GM21723 (cell line): Measurements from ENCODE around the gene CDC34.
A peak's percentile ranks its signal among the peaks of the same experiment; 100 is the strongest.

Experiments
- ATAC-seq: cut with Tn5 transposase; IDR thresholded peaks from one replicate; pipeline ENCODE4 v1.9.1; 2021; ENCODE audit warnings: mild to moderate bottlenecking, moderate library complexity; ENCODE audit not compliant: unreplicated experiment

CDC34 gene

GRCh38 chr19:531753-532560 lies at the start of gene CDC34:
CDC34 (plus strand) TSS chr19:531760; CDS start chr19:531932, 172 bp downstream.
- peak; percentile 11 for ATAC-seq

GRCh38 chr19:482186-483041 lies 49.1 kb upstream of the CDC34 start:
- no peak for ATAC-seq

- no peak for ATAC-seq
Observed at GRCh38 chr19:483332-484072, 48.1 kb upstream of the CDC34 start.

GRCh38 chr19:484494-484893 lies 47.1 kb upstream of the CDC34 start:
- ATAC-seq, result no peak

GRCh38 chr19:485077-485476 lies 46.5 kb upstream of the CDC34 start:
- no peak for ATAC-seq

GRCh38 chr19:485583-486236 lies 45.9 kb upstream of the CDC34 start:
- ATAC-seq, result no peak

- ATAC-seq, result peak; percentile 83
Observed at GRCh38 chr19:488505-489417, 42.8 kb upstream of the CDC34 start.

- ATAC-seq, result no peak
Observed at GRCh38 chr19:489418-490196, 42.0 kb upstream of the CDC34 start.

- no peak for ATAC-seq
Observed at GRCh38 chr19:491146-491741, 40.3 kb upstream of the CDC34 start.

- no peak for ATAC-seq
Observed at GRCh38 chr19:492091-492531, 39.4 kb upstream of the CDC34 start.

GRCh38 chr19:493391-494170 lies 38.0 kb upstream of the CDC34 start:
- ATAC-seq, result no peak

- ATAC-seq, result no peak
Observed at GRCh38 chr19:494171-495080, 37.1 kb upstream of the CDC34 start.

GRCh38 chr19:495081-495401 lies 36.5 kb upstream of the CDC34 start:
- no peak for ATAC-seq

- no peak for ATAC-seq
Observed at GRCh38 chr19:495402-496111, 36.0 kb upstream of the CDC34 start.

GRCh38 chr19:496112-496665 lies 35.4 kb upstream of the CDC34 start, which contains the start of gene MADCAM1:
MADCAM1 (plus strand) TSS chr19:496486; CDS start chr19:496500, 14 bp downstream.
- ATAC-seq, result no peak

GRCh38 chr19:496986-497385 lies 34.6 kb upstream of the CDC34 start:
- ATAC-seq, result no peak
